HEK293 (cell line): ENCODE results near the gene PHACTR1.

ENCODE experiments used
- CTCF ChIA-PET: fragments of 350-600 bp; formaldehyde crosslinking; extraction: SDS; loops from one replicate; lab custom pipeline; 2021; ENCODE audit warnings: antibody characterized with exemption; lab: Yijun Ruan, JAX
- POLR2A ChIA-PET: fragments of 300-600 bp; formaldehyde crosslinking; extraction: SDS; loops from one replicate; lab custom pipeline; 2020; ENCODE audit warnings: antibody characterized with exemption, inconsistent platforms; lab: Yijun Ruan, JAX
- H3K27ac ChIP-seq: fragments of 200-500 bp; sonication (Bioruptor generic); 2 replicates; pipeline ENCODE4 v1.5.1; 2014; ENCODE audit warnings: low read depth, low read length, control low read depth, inconsistent platforms; ENCODE audit errors: extremely low read depth
- H3K36me3 ChIP-seq, 2 experiments: fragments of 200-500 bp in 1 of 2; sonication (Bioruptor generic) in 1 of 2; 1 replicate in 1 of 2; 2 replicates in 1 of 2; pipeline ENCODE4 v1.5.1; 2014 to 2017; ENCODE audit warnings: inconsistent platforms in 2 of 2, low read length in 2 of 2; ENCODE audit not compliant: control insufficient read depth in 2 of 2, insufficient read depth in 1 of 2
- H3K4me1 ChIP-seq: fragments of 200-500 bp; sonication (Bioruptor generic); 2 replicates; pipeline ENCODE4 v1.5.1; 2014; ENCODE audit warnings: mild to moderate bottlenecking, low read length, inconsistent platforms; ENCODE audit not compliant: control insufficient read depth, insufficient read depth
- H3K4me3 ChIP-seq: 2 replicates; pipeline ENCODE4 v1.5.1; 2011; ENCODE audit warnings: low read depth, mild to moderate bottlenecking, control low read depth, low read length, moderate library complexity
- H3K9me3 ChIP-seq: fragments of 200-500 bp; sonication (Bioruptor generic); 2 replicates; pipeline ENCODE4 v1.5.1; 2014; ENCODE audit warnings: low read depth, low read length, inconsistent platforms; ENCODE audit not compliant: control insufficient read depth, insufficient read depth
- EGR2 ChIP-seq: fragments of 450-650 bp; formaldehyde crosslinking; IDR thresholded peaks from 2 replicates; pipeline ENCODE4 v1.5.1; 2016; ENCODE audit warnings: low read depth, missing biosample characterization, missing genetic modification characterization
- FEZF1 ChIP-seq: fragments of 450-650 bp; formaldehyde crosslinking; IDR thresholded peaks from 2 replicates; pipeline ENCODE4 v1.5.1; 2016; ENCODE audit warnings: missing biosample characterization, missing genetic modification characterization
- MEIS1 ChIP-seq: sonication (generic); formaldehyde crosslinking; IDR thresholded peaks from 2 replicates; pipeline ENCODE4 v1.8.1; 2022; ENCODE audit warnings: missing genetic modification reagents, mild to moderate bottlenecking, borderline replicate concordance
- PRDM1 ChIP-seq: fragments of 450-650 bp; formaldehyde crosslinking; IDR thresholded peaks from 2 replicates; pipeline ENCODE4; 2016; ENCODE audit warnings: missing biosample characterization, missing genetic modification characterization
- SALL2 ChIP-seq: fragments of 450-650 bp; formaldehyde crosslinking; IDR thresholded peaks from 2 replicates; pipeline ENCODE4 v1.5.0; 2017; ENCODE audit warnings: missing biosample characterization, mild to moderate bottlenecking, missing genetic modification characterization, borderline replicate concordance
- SCRT1 ChIP-seq: fragments of 450-650 bp; formaldehyde crosslinking; IDR thresholded peaks from 2 replicates; pipeline ENCODE4 v1.5.1; 2016; ENCODE audit warnings: missing biosample characterization, missing genetic modification characterization, borderline replicate concordance
- ZBTB20 ChIP-seq: fragments of 450-650 bp; formaldehyde crosslinking; IDR thresholded peaks from 2 replicates; pipeline ENCODE4 v1.5.1; 2016; ENCODE audit warnings: missing biosample characterization, missing genetic modification characterization
- ZFHX2 ChIP-seq: fragments of 450-650 bp; formaldehyde crosslinking; conservative IDR thresholded peaks from 2 replicates; pipeline ENCODE4 v1.5.1; 2016; ENCODE audit warnings: missing biosample characterization, missing genetic modification characterization
- ZFP41 ChIP-seq: fragments of 450-650 bp; formaldehyde crosslinking; IDR thresholded peaks from 2 replicates; pipeline ENCODE4 v1.5.1; 2016; ENCODE audit warnings: missing biosample characterization, missing genetic modification characterization, borderline replicate concordance
- ZNF133 ChIP-seq: fragments of 450-650 bp; formaldehyde crosslinking; IDR thresholded peaks from 2 replicates; pipeline ENCODE4 v1.5.1; 2016; ENCODE audit warnings: missing biosample characterization, missing genetic modification characterization
- ZNF140 ChIP-seq: fragments of 450-650 bp; formaldehyde crosslinking; IDR thresholded peaks from 2 replicates; pipeline ENCODE4 v1.5.1; 2016; ENCODE audit warnings: missing biosample characterization, missing genetic modification characterization
- ZNF37A ChIP-seq: fragments of 450-650 bp; IDR thresholded peaks from 2 replicates; pipeline ENCODE4 v1.5.1; 2018; ENCODE audit warnings: missing biosample characterization, missing genetic modification characterization
- ZNF426 ChIP-seq: fragments of 450-650 bp; formaldehyde crosslinking; IDR thresholded peaks from 2 replicates; pipeline ENCODE4 v1.5.1; 2017; ENCODE audit warnings: missing biosample characterization, missing genetic modification characterization, mild to moderate bottlenecking, inconsistent platforms, moderate library complexity
- ZNF555 ChIP-seq: fragments of 450-650 bp; formaldehyde crosslinking; conservative IDR thresholded peaks from 2 replicates; pipeline ENCODE4 v1.5.1; 2017; ENCODE audit warnings: missing biosample characterization, mild to moderate bottlenecking, missing genetic modification characterization, inconsistent platforms
- ZNF654 ChIP-seq: fragments of 450-650 bp; formaldehyde crosslinking; IDR thresholded peaks from 2 replicates; pipeline ENCODE4 v1.5.1; 2016; ENCODE audit warnings: low read depth, missing biosample characterization, missing genetic modification characterization
- ZNF664 ChIP-seq: fragments of 450-650 bp; formaldehyde crosslinking; IDR thresholded peaks from 2 replicates; pipeline ENCODE4 v1.5.1; 2016; ENCODE audit warnings: missing biosample characterization, missing genetic modification characterization
- ZNF707 ChIP-seq: fragments of 450-650 bp; formaldehyde crosslinking; IDR thresholded peaks from 2 replicates; pipeline ENCODE4 v1.5.1; 2016; ENCODE audit warnings: missing biosample characterization, missing genetic modification characterization
- ZNF777 ChIP-seq: fragments of 450-650 bp; formaldehyde crosslinking; IDR thresholded peaks from 2 replicates; pipeline ENCODE4 v1.5.1; 2017; ENCODE audit warnings: missing biosample characterization, missing genetic modification characterization, borderline replicate concordance
- ZNF843 ChIP-seq: fragments of 450-650 bp; formaldehyde crosslinking; IDR thresholded peaks from 2 replicates; pipeline ENCODE4 v1.5.1; 2016; ENCODE audit warnings: missing biosample characterization, missing genetic modification characterization
- ZSCAN16 ChIP-seq: fragments of 450-650 bp; formaldehyde crosslinking; IDR thresholded peaks from 2 replicates; pipeline ENCODE4 v1.5.1; 2016; ENCODE audit warnings: missing biosample characterization, missing genetic modification characterization
- TF ChIP-seq, protein P1 (sequence below): fragments of 450-650 bp; formaldehyde crosslinking; IDR thresholded peaks from 2 replicates; pipeline ENCODE4 v1.5.1; 2016; ENCODE audit warnings: missing biosample characterization, missing genetic modification characterization
- TF ChIP-seq, protein P2 (sequence below): fragments of 450-650 bp; formaldehyde crosslinking; IDR thresholded peaks from 2 replicates; pipeline ENCODE4 v1.5.1; 2017; ENCODE audit warnings: missing biosample characterization, missing genetic modification characterization
- TF ChIP-seq, protein P3 (sequence below): fragments of 450-650 bp; formaldehyde crosslinking; optimal IDR thresholded peaks from 2 replicates; pipeline ENCODE3; 2016; ENCODE audit warnings: missing biosample characterization, mild to moderate bottlenecking, missing genetic modification characterization

Gene PHACTR1

DNA sequence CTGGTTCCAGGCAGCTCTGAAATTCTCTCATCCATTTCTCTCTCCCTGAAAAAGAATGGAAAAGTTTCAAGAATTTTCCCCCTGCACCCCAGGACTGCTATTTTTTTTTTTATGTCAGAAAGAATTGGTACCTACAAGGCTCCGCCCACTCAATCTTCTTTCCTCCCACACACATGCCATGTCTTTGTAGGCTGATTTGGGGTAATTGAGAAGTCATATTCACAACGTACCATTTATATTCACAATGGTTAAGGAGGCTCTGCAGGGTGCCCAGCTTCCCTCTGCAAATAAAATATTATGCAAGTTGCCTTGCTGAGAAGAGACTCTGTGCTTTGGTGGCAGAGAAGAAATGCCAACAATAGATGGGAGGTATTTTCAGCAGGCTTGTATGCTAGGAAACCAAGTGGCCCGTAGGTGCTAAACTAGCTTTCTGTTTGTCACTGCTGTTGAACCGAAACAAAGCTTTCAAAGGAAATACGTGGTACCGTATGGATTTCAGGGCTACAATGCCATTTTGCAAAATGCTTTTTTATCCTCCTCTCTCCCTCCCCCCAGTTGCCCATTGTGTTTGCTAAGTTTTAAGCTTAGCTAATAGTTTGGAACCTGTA lies 150.0 kb downstream of the PHACTR1 start:
- TF ChIP-seq EGR2 (peak; percentile 55; the same call in 1 of the 2 replicates), ZNF37A (tag by site-specific recombination) (no peak), ZFHX2 (tag by site-specific recombination) (peak; percentile 66)
- ChIA-PET CTCF (interaction anchor here (0.6 kb wide), 1 partner anchor 86 kb away, joined by 3 read pairs; no protein-coding TSS in a partner anchor), POLR2A (no interaction called here)
- Histone ChIP-seq H3K36me3 (no peaks in the 10 kb centered on the region), H3K9me3 (no peaks in the 10 kb centered on the region), H3K27ac (no peak overlapping the region), H3K4me3 (no peak overlapping the region), H3K4me1 (no peaks in the 10 kb centered on the region)

DNA sequence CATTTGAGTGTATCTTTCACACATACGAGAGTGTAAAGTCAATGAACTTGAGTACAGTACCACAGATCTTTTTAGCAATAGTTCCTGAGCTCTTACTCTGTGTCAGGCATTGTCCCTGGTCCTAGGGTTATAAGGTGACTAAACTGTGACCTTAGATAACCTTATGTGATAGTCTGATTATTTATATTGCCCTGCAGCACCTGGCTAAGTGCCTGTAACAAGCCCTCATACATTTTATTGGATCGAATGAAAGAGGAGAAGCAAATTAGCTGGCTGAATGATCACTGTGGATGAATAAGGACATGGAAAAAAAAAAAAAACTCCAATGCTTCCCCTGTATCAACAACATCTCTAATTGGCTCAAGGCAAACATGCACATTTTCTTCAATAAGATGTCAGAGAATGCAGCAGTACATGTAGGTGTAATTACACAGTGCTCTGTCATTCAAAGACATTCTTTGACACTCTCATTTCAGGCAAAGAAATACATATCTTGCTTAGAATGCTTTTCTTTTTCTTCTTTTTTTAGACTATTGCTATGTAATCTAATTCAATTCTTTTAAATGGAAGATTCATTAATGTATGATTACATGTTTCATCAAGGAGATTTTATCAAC lies 153.4 kb downstream of the PHACTR1 start:
- no peak for TF ChIP-seq MEIS1 (CRISPR knock-in tag)
- TF ChIP-seq FEZF1 (tag by site-specific recombination) = peak; percentile 33; the same call in 1 of the 2 replicates
- peak; percentile 50 for TF ChIP-seq ZNF843 (tag by site-specific recombination)
- TF ChIP-seq, protein P1, sequence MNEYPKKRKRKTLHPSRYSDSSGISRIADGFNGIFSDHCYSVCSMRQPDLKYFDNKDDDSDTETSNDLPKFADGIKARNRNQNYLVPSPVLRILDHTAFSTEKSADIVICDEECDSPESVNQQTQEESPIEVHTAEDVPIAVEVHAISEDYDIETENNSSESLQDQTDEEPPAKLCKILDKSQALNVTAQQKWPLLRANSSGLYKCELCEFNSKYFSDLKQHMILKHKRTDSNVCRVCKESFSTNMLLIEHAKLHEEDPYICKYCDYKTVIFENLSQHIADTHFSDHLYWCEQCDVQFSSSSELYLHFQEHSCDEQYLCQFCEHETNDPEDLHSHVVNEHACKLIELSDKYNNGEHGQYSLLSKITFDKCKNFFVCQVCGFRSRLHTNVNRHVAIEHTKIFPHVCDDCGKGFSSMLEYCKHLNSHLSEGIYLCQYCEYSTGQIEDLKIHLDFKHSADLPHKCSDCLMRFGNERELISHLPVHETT = no peak
- TF ChIP-seq, protein P2, sequence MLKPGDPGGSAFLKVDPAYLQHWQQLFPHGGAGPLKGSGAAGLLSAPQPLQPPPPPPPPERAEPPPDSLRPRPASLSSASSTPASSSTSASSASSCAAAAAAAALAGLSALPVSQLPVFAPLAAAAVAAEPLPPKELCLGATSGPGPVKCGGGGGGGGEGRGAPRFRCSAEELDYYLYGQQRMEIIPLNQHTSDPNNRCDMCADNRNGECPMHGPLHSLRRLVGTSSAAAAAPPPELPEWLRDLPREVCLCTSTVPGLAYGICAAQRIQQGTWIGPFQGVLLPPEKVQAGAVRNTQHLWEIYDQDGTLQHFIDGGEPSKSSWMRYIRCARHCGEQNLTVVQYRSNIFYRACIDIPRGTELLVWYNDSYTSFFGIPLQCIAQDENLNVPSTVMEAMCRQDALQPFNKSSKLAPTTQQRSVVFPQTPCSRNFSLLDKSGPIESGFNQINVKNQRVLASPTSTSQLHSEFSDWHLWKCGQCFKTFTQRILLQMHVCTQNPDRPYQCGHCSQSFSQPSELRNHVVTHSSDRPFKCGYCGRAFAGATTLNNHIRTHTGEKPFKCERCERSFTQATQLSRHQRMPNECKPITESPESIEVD = peak; percentile 13; the same call in 1 of the 2 replicates
- no peak for TF ChIP-seq ZNF707 (tag by site-specific recombination)
- no peaks in the 10 kb centered on the region for H3K36me3 ChIP-seq
- H3K27ac ChIP-seq = no peak overlapping the region
- H3K4me3 ChIP-seq = no peak overlapping the region
- H3K4me1 ChIP-seq = no peaks in the 10 kb centered on the region
- ChIA-PET POLR2A (no interaction called here), CTCF (no interaction called here)
- H3K9me3 ChIP-seq = no peaks in the 10 kb centered on the region

DNA sequence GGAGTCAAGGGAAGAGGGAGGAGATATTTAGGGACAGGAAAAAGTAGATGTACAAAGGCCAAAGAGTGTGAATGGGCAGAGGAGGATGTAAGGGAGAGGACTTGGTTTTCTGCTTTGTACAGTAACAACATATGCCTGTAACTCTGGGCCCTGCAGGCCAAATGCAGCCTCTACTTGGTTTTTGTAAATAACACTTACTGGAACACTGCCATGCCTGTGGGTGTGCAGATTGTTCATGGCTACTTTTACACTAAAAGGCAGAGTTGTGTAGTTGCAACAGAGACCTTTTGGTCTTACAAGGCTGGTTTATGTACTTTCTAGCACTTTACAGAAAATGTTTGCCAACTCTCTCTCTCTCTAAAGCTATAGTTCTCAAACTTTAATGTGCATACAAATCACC lies 157.1 kb downstream of the PHACTR1 start:
- Histone ChIP-seq H3K36me3 (no peaks in the 10 kb centered on the region), H3K9me3 (no peaks in the 10 kb centered on the region), H3K27ac (no peak overlapping the region), H3K4me1 (no peaks in the 10 kb centered on the region), H3K4me3 (no peak overlapping the region)
- CTCF ChIA-PET = no interaction called here
- POLR2A ChIA-PET = no interaction called here
- TF ChIP-seq ZNF37A (tag by site-specific recombination) (no peak), ZNF555 (tag by site-specific recombination) (no peak), ZNF654 (no peak), ZNF777 (no peak), FEZF1 (tag by site-specific recombination) (peak; percentile 67), ZNF140 (tag by site-specific recombination) (no peak), ZSCAN16 (tag by site-specific recombination) (no peak)

DNA sequence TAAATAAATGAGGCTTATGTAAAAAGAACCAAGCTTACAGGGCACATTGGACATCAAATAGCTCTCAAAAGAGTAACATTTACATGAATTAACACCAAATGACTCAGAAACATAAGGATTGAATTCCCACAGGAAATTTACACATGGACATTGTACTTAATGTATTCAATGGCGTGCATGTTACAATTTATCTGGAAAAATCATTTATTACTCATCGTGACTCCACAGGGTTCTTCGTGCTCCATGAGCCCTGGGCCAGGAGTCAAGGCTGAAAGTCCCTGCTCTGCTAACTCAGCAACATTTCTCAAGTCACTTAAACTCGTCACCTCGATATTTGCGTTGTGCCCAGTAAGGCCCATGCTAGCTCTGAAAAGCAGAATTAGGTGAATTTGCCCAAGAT lies 158.5 kb downstream of the PHACTR1 start:
- H3K36me3 ChIP-seq = no peaks in the 10 kb centered on the region
- POLR2A ChIA-PET = no interaction called here
- H3K4me1 ChIP-seq = no peaks in the 10 kb centered on the region
- H3K9me3 ChIP-seq = no peaks in the 10 kb centered on the region
- CTCF ChIA-PET = interaction anchor here (0.7 kb wide), 1 partner anchor 28 kb away, joined by 3 read pairs; no protein-coding TSS in a partner anchor
- H3K4me3 ChIP-seq = no peak overlapping the region
- H3K27ac ChIP-seq = no peak overlapping the region
- TF ChIP-seq SALL2 = no peak
- no peak for TF ChIP-seq PRDM1 (tag by site-specific recombination)
- no peak for TF ChIP-seq SCRT1 (tag by site-specific recombination)
- TF ChIP-seq ZNF426 (tag by site-specific recombination) = no peak
- no peak for TF ChIP-seq ZFP41 (tag by site-specific recombination)
- no peak for TF ChIP-seq ZBTB20 (tag by site-specific recombination)
- no peak for TF ChIP-seq ZNF664
- TF ChIP-seq, protein P3, sequence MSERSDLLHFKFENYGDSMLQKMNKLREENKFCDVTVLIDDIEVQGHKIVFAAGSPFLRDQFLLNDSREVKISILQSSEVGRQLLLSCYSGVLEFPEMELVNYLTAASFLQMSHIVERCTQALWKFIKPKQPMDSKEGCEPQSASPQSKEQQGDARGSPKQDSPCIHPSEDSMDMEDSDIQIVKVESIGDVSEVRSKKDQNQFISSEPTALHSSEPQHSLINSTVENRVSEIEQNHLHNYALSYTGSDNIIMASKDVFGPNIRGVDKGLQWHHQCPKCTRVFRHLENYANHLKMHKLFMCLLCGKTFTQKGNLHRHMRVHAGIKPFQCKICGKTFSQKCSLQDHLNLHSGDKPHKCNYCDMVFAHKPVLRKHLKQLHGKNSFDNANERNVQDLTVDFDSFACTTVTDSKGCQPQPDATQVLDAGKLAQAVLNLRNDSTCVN (tag by site-specific recombination) = no peak
- no peak for TF ChIP-seq ZNF133 (tag by site-specific recombination)
